ENCODE data around the gene MCAM. TPM values are rescaled to one million over a fixed set of nuclear protein-coding genes. Genes with fewer than 3 reads are reported as not detected.

Gene MCAM
- total and polyA plus RNA-seq, 7 experiments from 2014 or later = 0.08 to 5.1 (median 0.60) TPM; not detected in 1

DNA sequence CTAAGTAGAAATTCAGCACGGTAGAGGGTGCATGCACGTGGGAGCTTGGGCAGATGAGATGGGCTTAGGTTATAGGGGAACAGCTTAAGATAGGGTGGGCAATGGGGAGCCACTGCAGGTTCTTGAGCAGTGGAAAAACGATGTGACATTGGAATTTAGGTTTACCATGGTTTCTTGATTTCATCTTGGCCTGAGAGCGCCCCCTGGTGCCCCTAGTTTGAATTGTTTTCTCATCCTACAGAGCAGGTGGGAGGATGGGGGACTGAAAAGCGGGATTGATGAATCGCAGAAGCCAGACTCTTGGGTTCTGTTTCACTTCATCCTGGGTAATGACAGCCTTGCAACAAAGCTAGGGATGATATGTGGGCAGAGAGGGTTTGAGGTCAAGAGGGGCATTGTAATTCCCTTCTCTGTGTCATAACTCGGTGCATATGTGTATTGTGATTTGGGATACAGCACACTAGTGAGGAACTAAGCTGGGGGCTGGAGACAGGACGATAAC, 6.7 kb upstream of the MCAM start:
- Histone ChIP-seq H3K36me3 (ENCODE audit: control insufficient read depth in 2 of 3, insufficient read depth in 3 of 3, low read length in 3 of 3) (no peaks in the 10 kb centered on the region), H3K4me3 (ENCODE audit: low read length) (no peak overlapping the region), H3K27me3 (ENCODE audit: control insufficient read depth in 2 of 2, insufficient read depth in 2 of 2, low read length in 2 of 2) (no peaks in the 10 kb centered on the region), H3K9me3 (ENCODE audit: control insufficient read depth in 2 of 3, low read length in 3 of 3) (no peaks in the 10 kb centered on the region), H3K27ac (ENCODE audit: low read depth, low read length) (no peak overlapping the region), H3K4me1 (ENCODE audit: control insufficient read depth in 2 of 2, insufficient read depth in 2 of 2, low read length in 2 of 2) (no peaks in the 10 kb centered on the region)
- peak; percentile 61 to 82 (median 77) for DNase-seq
- H3K36me3 Mint-ChIP-seq = no peaks in the 10 kb centered on the region
- ChIA-PET CTCF (interaction anchor here (0.6 to 4.3 kb wide), 29 partner anchors 8 to 257 kb away, joined by 3 to 42 read pairs (median 6); partner anchors contain the start of genes CBL, HMBS and VPS11), POLR2A (interaction anchor here (1.1 to 2.0 kb wide), 6 partner anchors 11 to 267 kb away, joined by 3 to 5 read pairs (median 4); partner anchors contain the start of gene RNF26)
- H3K4me3 Mint-ChIP-seq = peak overlapping the region in 4 of 10 donors; percentile 10 to 54 (median 44)
- intact Hi-C loops (cut with micrococcal nuclease) = loop anchor here (1.0 to 5.0 kb wide), 8 partner anchors 8 to 306 kb away; partner anchors contain the start of genes HYOU1 (in 1 of the 2), NLRX1 (in 1 of the 2), RPS25 (in 1 of the 2) and TRAPPC4 (in 1 of the 2)
- peak; percentile 50 for ATAC-seq
- H3K27ac Mint-ChIP-seq = peak overlapping the region in 2 of 9 donors; percentile 15 to 57
- no peaks in the 10 kb centered on the region for H3K9me3 Mint-ChIP-seq
- peaks cover 0 to 17% (median 11%) of the 10 kb centered on the region in 5 donors for H3K27me3 Mint-ChIP-seq
- H3K4me1 Mint-ChIP-seq = peaks cover 11 to 33% (median 26%) of the 10 kb centered on the region in 7 donors

DNA sequence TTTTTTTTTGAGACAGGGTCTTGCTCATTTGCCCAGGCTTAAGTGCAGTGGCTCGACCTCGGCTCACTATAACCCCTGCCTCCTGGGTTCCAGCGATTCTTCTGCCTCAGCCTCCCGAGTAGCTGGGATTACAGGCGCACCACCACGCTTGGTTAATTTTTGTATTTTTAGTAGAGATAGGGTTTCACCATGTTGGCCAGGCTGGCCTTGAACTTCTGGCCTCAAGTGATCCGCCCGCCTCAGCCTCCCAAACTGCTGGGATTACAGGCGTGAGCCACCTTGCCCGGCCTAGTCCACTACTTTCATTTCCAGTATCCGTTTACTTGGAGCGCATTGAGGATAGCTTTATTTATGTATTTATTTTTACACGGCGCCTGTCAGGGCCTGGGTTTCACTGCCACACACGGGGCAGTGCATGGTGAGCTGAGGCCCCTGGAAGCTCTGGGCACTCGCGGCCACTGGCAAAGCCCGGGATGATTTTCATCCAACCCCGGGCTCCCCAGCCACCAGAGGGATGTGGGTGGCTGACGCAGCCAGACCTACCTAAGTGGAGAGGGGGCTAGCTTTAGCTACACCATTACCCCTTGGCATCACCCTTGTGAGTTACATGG, 6.1 kb upstream of the MCAM start:
- Mint-ChIP-seq H3K4me3 (peak overlapping the region in 3 of 10 donors; percentile 5 to 54 (median 10)), H3K36me3 (no peaks in the 10 kb centered on the region), H3K4me1 (peaks cover 11 to 34% (median 26%) of the 10 kb centered on the region in 7 donors), H3K9me3 (no peaks in the 10 kb centered on the region), H3K27ac (peak overlapping the region in 1 of 9 donors; percentile 15), H3K27me3 (peaks cover 0 to 21% (median 12%) of the 10 kb centered on the region in 5 donors)
- ATAC-seq (no peak), DNase-seq (no peak)
- no peaks in the 10 kb centered on the region for H3K9me3 ChIP-seq (ENCODE audit: control insufficient read depth in 2 of 3, low read length in 3 of 3)
- H3K27me3 ChIP-seq (ENCODE audit: control insufficient read depth in 2 of 2, insufficient read depth in 2 of 2, low read length in 2 of 2) = no peaks in the 10 kb centered on the region
- CTCF ChIA-PET = interaction anchor here (0.6 to 4.3 kb wide), 26 partner anchors 8 to 255 kb away, joined by 3 to 42 read pairs (median 6); partner anchors contain the start of genes CBL and VPS11
- intact Hi-C loops (cut with micrococcal nuclease) = loop anchor here (1.0 to 5.0 kb wide), 8 partner anchors 8 to 306 kb away; partner anchors contain the start of genes HYOU1 (in 1 of the 2), NLRX1 (in 1 of the 2), RPS25 (in 1 of the 2) and TRAPPC4 (in 1 of the 2)
- POLR2A ChIA-PET = interaction anchor here (1.2 to 2.0 kb wide), 3 partner anchors 16 to 267 kb away, joined by 3 to 5 read pairs (median 4); no protein-coding TSS in a partner anchor
- H3K27ac ChIP-seq (ENCODE audit: low read depth, low read length) = no peak overlapping the region
- no peaks in the 10 kb centered on the region for H3K4me1 ChIP-seq (ENCODE audit: control insufficient read depth in 2 of 2, insufficient read depth in 2 of 2, low read length in 2 of 2)
- H3K4me3 ChIP-seq (ENCODE audit: low read length) = no peak overlapping the region
- H3K36me3 ChIP-seq (ENCODE audit: control insufficient read depth in 2 of 3, insufficient read depth in 3 of 3, low read length in 3 of 3) = no peaks in the 10 kb centered on the region

DNA sequence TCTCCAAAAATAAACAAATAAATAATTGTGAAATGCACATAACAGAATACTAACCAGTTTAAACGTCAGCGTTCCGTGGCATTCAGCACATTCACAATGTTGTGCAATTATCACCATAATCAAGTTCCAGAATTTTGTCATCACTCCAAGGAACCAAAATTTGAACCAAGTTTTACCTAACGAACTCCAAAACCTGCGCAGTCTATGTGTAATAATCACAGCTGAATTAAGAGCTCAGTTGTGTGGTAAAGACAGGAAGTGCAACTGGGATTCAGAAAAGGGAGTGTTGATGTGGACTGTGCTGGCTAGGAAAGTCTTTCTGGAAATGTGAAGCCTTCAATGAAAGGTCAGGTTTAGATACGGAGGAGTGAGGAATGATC, 5.4 kb upstream of the MCAM start:
- no peaks in the 10 kb centered on the region for H3K4me1 ChIP-seq (ENCODE audit: control insufficient read depth in 2 of 2, insufficient read depth in 2 of 2, low read length in 2 of 2)
- Mint-ChIP-seq H3K27me3 (peaks cover 5 to 27% (median 12%) of the 10 kb centered on the region in 5 donors), H3K36me3 (no peaks in the 10 kb centered on the region), H3K9me3 (no peaks in the 10 kb centered on the region), H3K4me1 (peaks cover 11 to 34% (median 26%) of the 10 kb centered on the region in 7 donors), H3K27ac (peak overlapping the region in 1 of 9 donors; percentile 14), H3K4me3 (peak overlapping the region in 8 of 10 donors; percentile 1 to 89 (median 14))
- ChIA-PET CTCF (interaction anchor here (0.6 to 4.3 kb wide), 14 partner anchors 8 to 255 kb away, joined by 3 to 42 read pairs (median 7); partner anchors contain the start of genes CBL and VPS11), POLR2A (interaction anchor here (0.5 to 2.2 kb wide), 5 partner anchors 17 to 231 kb away, joined by 3 to 19 read pairs (median 4); no protein-coding TSS in a partner anchor)
- H3K27ac ChIP-seq (ENCODE audit: low read depth, low read length) = no peak overlapping the region
- ATAC-seq = no peak
- H3K36me3 ChIP-seq (ENCODE audit: control insufficient read depth in 2 of 3, insufficient read depth in 3 of 3, low read length in 3 of 3) = no peaks in the 10 kb centered on the region
- no peak for DNase-seq
- intact Hi-C loops (cut with micrococcal nuclease) = loop anchor here in 1 of 2 donors (2.0 to 5.0 kb wide), 3 partner anchors 126 to 305 kb away; partner anchors contain the start of genes HYOU1, RPS25 and TRAPPC4
- no peaks in the 10 kb centered on the region for H3K27me3 ChIP-seq (ENCODE audit: control insufficient read depth in 2 of 2, insufficient read depth in 2 of 2, low read length in 2 of 2)
- H3K4me3 ChIP-seq (ENCODE audit: low read length) = no peak overlapping the region
- H3K9me3 ChIP-seq (ENCODE audit: control insufficient read depth in 2 of 3, low read length in 3 of 3) = no peaks in the 10 kb centered on the region

DNA sequence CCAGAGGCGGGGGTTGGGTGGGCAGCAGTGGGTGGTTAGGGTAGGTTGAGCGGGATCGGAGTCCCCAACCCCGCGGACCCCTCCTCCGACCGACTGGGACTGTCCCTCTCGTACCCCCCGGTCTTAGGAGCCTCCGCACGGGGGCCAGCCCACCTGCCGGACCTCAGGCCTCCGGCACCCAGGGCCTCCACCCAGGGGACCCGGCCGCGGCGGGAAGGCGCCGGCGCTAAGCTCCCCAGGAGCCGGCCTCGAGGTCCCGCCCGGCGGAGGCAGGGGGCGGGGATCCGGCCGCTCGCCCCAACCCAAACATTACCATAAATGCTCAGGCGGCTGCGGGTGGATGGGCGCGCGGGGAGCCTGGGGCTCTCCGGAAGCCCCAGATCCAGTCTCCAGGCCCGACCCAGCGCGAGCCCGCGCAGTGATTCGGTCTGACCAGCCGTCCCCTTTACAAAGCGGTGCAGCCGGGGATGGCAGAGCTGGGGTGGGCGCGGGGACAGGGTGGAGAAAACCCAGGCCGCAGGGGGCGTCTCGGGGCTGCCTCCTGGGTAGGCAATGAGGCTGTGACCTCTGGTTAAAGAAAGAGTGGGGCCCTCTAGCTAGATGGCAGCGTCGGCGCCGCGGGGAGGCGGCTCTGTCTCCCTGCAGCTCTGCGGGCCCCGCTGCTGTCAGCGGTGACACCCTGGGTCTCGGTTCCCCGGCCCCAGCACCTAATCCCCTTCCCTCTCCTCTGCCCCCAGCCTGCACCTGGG, 4.0 kb upstream of the MCAM start:
- peaks cover 5 to 35% (median 12%) of the 10 kb centered on the region in 5 donors for H3K27me3 Mint-ChIP-seq
- intact Hi-C loops (cut with micrococcal nuclease) = loop anchor here (1.0 to 5.0 kb wide), 10 partner anchors 13 to 304 kb away; partner anchors contain the start of genes CBL (in 2 of the 2), RNF26 (in 2 of the 2), HINFP (in 1 of the 2) and NLRX1 (in 1 of the 2)
- H3K4me1 Mint-ChIP-seq = peaks cover 11 to 36% (median 27%) of the 10 kb centered on the region in 7 donors
- peak; percentile 74 for ATAC-seq
- peak; percentile 35 to 69 (median 55) for DNase-seq
- Histone ChIP-seq H3K27me3 (ENCODE audit: control insufficient read depth in 2 of 2, insufficient read depth in 2 of 2, low read length in 2 of 2) (peaks cover 0 to 2% of the 10 kb centered on the region in 2 donors), H3K27ac (ENCODE audit: low read depth, low read length) (peak overlapping the region; percentile 70), H3K36me3 (ENCODE audit: control insufficient read depth in 2 of 3, insufficient read depth in 3 of 3, low read length in 3 of 3) (no peaks in the 10 kb centered on the region), H3K9me3 (ENCODE audit: control insufficient read depth in 2 of 3, low read length in 3 of 3) (no peaks in the 10 kb centered on the region), H3K4me1 (ENCODE audit: control insufficient read depth in 2 of 2, insufficient read depth in 2 of 2, low read length in 2 of 2) (peaks cover 2 to 7% of the 10 kb centered on the region in 2 donors), H3K4me3 (ENCODE audit: low read length) (peak overlapping the region; percentile 82)
- ChIA-PET CTCF (interaction anchor here (0.6 to 4.3 kb wide), 12 partner anchors 12 to 476 kb away, joined by 3 to 42 read pairs (median 6); partner anchors contain the start of genes CBL and VPS11), POLR2A (interaction anchor here (0.5 to 2.2 kb wide), 10 partner anchors 12 to 218 kb away, joined by 3 to 19 read pairs (median 4); partner anchors contain the start of gene RNF26)
- H3K4me3 Mint-ChIP-seq = peak overlapping the region; percentile 76 to 89 (median 84)
- H3K36me3 Mint-ChIP-seq = no peaks in the 10 kb centered on the region
- no peaks in the 10 kb centered on the region for H3K9me3 Mint-ChIP-seq
- peak overlapping the region in 8 of 9 donors; percentile 32 to 88 (median 83) for H3K27ac Mint-ChIP-seq

DNA sequence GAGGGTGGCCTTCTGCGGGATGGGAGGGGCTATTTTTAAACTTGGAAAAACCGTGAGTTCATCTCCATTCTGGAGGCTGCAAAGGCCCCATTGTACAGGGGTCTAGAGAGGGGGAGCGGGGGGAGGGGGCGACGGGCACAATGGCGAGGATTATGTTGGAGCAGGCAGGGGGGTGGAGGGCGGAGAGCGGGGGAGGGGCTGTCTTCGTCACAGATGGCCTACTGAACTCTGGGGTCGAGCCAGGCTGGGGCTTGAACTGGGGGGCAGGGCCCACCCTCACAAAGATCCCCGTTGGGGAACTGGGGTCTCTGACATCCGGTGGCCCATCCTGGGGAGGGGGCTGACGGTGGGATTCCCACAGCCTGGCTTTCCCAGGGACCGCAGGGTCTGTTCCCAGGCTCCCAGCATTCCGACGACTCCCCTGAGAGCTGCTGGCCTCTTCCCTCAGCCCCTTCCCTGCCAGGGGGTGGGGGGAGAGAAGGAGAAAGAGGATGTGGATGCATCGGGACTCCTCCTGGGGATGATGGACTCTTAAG, 3.4 kb upstream of the MCAM start:
- H3K9me3 Mint-ChIP-seq = no peaks in the 10 kb centered on the region
- H3K9me3 ChIP-seq (ENCODE audit: control insufficient read depth in 2 of 3, low read length in 3 of 3) = no peaks in the 10 kb centered on the region
- no peaks in the 10 kb centered on the region for H3K36me3 Mint-ChIP-seq
- POLR2A ChIA-PET = interaction anchor here (0.5 to 2.2 kb wide), 6 partner anchors 14 to 218 kb away, joined by 3 to 19 read pairs (median 3); no protein-coding TSS in a partner anchor
- peak overlapping the region in 9 of 10 donors; percentile 31 to 81 (median 67) for H3K4me3 Mint-ChIP-seq
- no peaks in the 10 kb centered on the region for H3K36me3 ChIP-seq (ENCODE audit: control insufficient read depth in 2 of 3, insufficient read depth in 3 of 3, low read length in 3 of 3)
- intact Hi-C loops (cut with micrococcal nuclease) = loop anchor here (2.0 to 5.0 kb wide), 4 partner anchors 36 to 303 kb away; partner anchors contain the start of genes HINFP (in 1 of the 2), NLRX1 (in 1 of the 2), RPS25 (in 1 of the 2) and TRAPPC4 (in 1 of the 2)
- no peak for DNase-seq
- peaks cover 11 to 42% (median 32%) of the 10 kb centered on the region in 7 donors for H3K4me1 Mint-ChIP-seq
- CTCF ChIA-PET = interaction anchor here (1.3 to 4.3 kb wide), 5 partner anchors 12 to 115 kb away, joined by 5 to 42 read pairs (median 15); partner anchors contain the start of gene CBL
- ATAC-seq = no peak
- H3K27ac Mint-ChIP-seq = peak overlapping the region in 2 of 9 donors; percentile 60 to 90
- peaks cover 0 to 6% of the 10 kb centered on the region in 2 donors for H3K27me3 ChIP-seq (ENCODE audit: control insufficient read depth in 2 of 2, insufficient read depth in 2 of 2, low read length in 2 of 2)
- H3K4me3 ChIP-seq (ENCODE audit: low read length) = peak overlapping the region; percentile 82
- H3K27ac ChIP-seq (ENCODE audit: low read depth, low read length) = peak overlapping the region; percentile 70
- peaks cover 5 to 41% (median 16%) of the 10 kb centered on the region in 5 donors for H3K27me3 Mint-ChIP-seq
- H3K4me1 ChIP-seq (ENCODE audit: control insufficient read depth in 2 of 2, insufficient read depth in 2 of 2, low read length in 2 of 2) = peaks cover 9 to 14% of the 10 kb centered on the region in 2 donors

Measured in naive thymus-derived CD4-positive, alpha-beta T cell (primary cell).